Measurements from ENCODE around the gene MRPL19.
A peak's percentile ranks its signal among the peaks of the same experiment; 100 is the strongest.

DNA sequence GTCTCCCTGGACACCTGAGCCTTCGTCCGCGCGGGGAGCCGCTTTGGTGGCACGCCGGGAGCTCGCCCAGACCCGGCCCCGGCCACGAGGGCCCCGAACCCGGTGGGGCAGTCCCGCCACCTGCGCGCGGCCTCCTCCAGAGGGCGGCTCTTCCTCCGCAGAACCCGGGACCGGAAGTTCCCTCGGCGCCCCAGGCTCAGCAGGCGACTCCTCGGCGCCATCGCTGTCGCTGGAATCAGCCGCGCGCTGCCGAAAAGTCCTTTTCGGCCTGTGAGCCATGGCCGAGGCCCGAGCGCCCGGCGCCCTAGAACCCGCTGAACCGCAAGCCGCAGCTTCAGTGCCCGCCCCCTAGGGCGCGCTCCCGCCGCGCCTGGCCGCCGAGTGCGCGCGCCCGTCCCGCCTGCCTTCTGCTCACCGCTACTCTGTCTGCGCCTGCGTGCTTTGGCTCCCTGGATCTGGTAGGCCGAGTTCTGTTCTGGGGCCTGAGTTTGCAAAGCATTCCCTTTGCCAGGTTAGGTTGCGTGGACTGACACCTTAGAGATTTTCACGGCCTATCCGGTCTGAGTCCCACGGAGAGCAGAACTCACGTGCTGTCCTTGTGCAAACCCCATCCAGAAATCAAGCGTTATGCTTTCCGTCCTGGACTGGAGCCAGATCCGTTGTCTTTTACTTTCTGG, 64.1 kb downstream of the MRPL19 start, which contains the start of gene GCFC2:
- TF ChIP-seq, protein P1, sequence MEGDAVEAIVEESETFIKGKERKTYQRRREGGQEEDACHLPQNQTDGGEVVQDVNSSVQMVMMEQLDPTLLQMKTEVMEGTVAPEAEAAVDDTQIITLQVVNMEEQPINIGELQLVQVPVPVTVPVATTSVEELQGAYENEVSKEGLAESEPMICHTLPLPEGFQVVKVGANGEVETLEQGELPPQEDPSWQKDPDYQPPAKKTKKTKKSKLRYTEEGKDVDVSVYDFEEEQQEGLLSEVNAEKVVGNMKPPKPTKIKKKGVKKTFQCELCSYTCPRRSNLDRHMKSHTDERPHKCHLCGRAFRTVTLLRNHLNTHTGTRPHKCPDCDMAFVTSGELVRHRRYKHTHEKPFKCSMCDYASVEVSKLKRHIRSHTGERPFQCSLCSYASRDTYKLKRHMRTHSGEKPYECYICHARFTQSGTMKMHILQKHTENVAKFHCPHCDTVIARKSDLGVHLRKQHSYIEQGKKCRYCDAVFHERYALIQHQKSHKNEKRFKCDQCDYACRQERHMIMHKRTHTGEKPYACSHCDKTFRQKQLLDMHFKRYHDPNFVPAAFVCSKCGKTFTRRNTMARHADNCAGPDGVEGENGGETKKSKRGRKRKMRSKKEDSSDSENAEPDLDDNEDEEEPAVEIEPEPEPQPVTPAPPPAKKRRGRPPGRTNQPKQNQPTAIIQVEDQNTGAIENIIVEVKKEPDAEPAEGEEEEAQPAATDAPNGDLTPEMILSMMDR (conservative IDR thresholded peaks at IDR 0.05): peak; percentile 50
- peak; percentile 96 for TF ChIP-seq ZFX (IDR thresholded peaks at IDR 0.05)
